ENCODE results near the gene FBXW8. TPM values are rescaled to one million over a fixed set of nuclear protein-coding genes. Genes with fewer than 3 reads are reported as not detected.

The FBXW8 gene
- polyA plus RNA-seq, 3 donors: 2.0 to 5.2 (median 2.7) TPM

DNA sequence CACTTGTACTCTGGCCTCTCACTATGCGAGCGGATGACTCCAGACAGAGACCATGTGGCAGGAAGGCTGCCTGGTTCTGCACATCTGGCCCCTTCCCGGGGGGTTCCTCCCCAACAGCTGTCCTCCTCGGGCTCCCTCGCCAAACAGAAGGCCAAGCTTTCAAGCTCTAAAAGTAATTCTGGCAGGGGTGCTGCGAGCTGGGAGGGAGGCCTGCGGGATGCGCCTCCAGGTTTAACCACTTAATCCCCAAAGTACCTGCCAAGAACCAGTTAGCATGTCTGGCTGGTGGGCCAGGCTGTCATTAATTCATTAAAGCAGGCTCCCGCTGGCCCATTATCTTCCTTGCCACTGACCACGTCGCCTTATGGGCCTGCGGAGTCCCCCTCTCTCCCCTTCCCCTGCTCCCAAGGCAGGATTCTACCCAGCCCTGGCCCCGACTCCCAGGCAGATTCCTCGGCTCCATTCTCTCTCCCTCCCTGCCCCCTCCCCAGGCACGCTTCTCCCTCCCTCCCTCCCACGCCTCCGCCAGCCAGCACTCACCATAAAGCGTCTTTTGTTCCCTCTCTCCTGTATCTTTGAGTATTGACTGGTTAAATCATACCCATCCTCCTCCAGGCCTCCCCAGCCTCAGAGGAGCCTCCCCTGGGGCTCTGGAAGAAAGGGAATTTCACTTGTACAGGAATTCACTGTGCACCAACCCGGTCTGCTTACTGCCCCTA is 34.4 kb upstream of the FBXW8 start:
- H3K79me2 ChIP-seq (ENCODE audit: insufficient read depth, low read length): no peaks in the 10 kb centered on the region
- 14% methylated on average over 6 of the region's 19 CpGs for WGBS (ENCODE audit: insufficient coverage)
- H3K36me3 ChIP-seq (replicated peaks in 1 of 2; ENCODE audit: control insufficient read depth in 1 of 2, insufficient read depth in 2 of 2, low read length in 2 of 2): no peaks in the 10 kb centered on the region
- peaks cover 15% of the 10 kb centered on the region for H3K4me1 Mint-ChIP-seq
- peaks cover 49 to 56% of the 10 kb centered on the region in 2 donors for H3K27me3 ChIP-seq (ENCODE audit: control insufficient read depth in 2 of 2, insufficient read depth in 2 of 2, low read length in 2 of 2)
- TF ChIP-seq, protein P1, sequence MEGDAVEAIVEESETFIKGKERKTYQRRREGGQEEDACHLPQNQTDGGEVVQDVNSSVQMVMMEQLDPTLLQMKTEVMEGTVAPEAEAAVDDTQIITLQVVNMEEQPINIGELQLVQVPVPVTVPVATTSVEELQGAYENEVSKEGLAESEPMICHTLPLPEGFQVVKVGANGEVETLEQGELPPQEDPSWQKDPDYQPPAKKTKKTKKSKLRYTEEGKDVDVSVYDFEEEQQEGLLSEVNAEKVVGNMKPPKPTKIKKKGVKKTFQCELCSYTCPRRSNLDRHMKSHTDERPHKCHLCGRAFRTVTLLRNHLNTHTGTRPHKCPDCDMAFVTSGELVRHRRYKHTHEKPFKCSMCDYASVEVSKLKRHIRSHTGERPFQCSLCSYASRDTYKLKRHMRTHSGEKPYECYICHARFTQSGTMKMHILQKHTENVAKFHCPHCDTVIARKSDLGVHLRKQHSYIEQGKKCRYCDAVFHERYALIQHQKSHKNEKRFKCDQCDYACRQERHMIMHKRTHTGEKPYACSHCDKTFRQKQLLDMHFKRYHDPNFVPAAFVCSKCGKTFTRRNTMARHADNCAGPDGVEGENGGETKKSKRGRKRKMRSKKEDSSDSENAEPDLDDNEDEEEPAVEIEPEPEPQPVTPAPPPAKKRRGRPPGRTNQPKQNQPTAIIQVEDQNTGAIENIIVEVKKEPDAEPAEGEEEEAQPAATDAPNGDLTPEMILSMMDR (IDR thresholded peaks at IDR 0.05): no peak
- H3K4me3 ChIP-seq (replicated peaks in 1 of 3; ENCODE audit: low read depth in 2 of 3, low read length in 3 of 3): no peak overlapping the region
- H3K9ac ChIP-seq (ENCODE audit: insufficient read depth, low read length, poor library complexity, severe bottlenecking): no peak overlapping the region
- no peak overlapping the region for H3K27ac Mint-ChIP-seq
- intact Hi-C loops (cut with micrococcal nuclease): no loop called here
- DNase-seq: no peak
- H3K4me2 ChIP-seq (replicated peaks; ENCODE audit: extremely low read depth, low read length, poor library complexity, severe bottlenecking): no peak overlapping the region
- H4K20me1 ChIP-seq (ENCODE audit: insufficient read depth, low read length): no peaks in the 10 kb centered on the region
- H3K4me1 ChIP-seq (ENCODE audit: control insufficient read depth in 1 of 2, insufficient read depth in 2 of 2, low read length in 2 of 2): peaks cover 0 to 22% of the 10 kb centered on the region in 2 donors
- peak overlapping the region in 1 of 2 donors; percentile 62 for H3K4me3 Mint-ChIP-seq
- peaks cover 3 to 5% of the 10 kb centered on the region in 2 donors for H3K36me3 Mint-ChIP-seq
- peaks cover 60 to 85% (median 76%) of the 10 kb centered on the region in 3 donors for H3K27me3 Mint-ChIP-seq (ENCODE audit: low read depth in 3 of 3)
- no peak overlapping the region for H2AFZ ChIP-seq (ENCODE audit: insufficient read depth, low read depth, low read length, poor library complexity, severe bottlenecking)
- no peak overlapping the region for H3K27ac ChIP-seq (ENCODE audit: low read depth in 1 of 2, low read length in 2 of 2)
- peaks cover 5 to 30% of the 10 kb centered on the region in 2 donors for H3K9me3 ChIP-seq (replicated peaks in 1 of 2; ENCODE audit: control insufficient read depth in 1 of 2, insufficient read depth in 1 of 2, low read length in 2 of 2)
- H3K9me3 Mint-ChIP-seq: peaks cover 0 to 28% (median 17%) of the 10 kb centered on the region in 7 donors

DNA sequence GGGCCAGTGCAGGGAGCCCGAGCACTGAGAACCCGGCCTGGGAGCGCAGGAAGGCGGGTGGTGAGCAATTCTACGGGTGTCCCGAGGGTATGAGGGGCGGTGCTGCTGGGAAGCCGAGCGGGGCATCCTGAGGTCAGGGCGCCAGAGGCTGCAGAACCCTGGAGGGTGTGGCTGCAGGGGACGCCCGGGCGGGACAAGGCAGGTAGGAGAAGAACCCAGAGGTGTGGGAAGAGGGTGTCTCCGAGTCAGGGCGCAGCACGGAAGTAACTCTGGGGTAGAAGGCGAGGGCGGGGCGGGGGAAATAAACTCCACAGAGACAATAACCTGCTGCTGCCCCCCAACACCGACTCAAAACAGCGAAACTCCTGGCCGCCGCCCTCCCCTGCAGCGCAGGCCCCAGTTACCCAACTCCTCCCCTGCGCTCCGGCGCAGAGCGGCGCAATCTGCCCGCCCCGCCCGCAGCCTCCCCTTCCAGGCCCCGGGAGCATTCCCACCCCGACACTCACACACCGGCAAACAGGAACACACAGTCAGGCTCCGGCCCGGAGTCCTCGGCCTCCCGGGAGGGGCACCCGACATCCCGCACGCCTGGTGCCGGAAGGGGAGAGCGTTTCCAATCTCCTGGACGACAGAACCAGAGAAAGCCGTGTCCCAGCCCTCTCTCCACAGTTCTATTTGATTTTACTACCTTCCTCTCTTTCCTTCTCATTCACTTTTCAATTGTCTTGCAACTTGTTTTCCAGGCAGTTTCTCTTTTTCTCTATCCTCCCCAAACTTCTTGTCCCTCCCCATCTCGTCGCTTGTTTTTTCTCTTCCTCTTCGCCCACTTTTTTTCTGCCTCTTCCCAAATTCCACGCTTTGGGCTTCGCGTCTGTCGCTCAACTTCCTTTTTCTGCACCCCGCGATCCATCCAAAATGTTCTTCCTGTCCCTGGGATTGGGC is 31.9 kb upstream of the FBXW8 start:
- peaks cover 0 to 30% of the 10 kb centered on the region in 2 donors for H3K4me1 ChIP-seq (ENCODE audit: control insufficient read depth in 1 of 2, insufficient read depth in 2 of 2, low read length in 2 of 2)
- H4K20me1 ChIP-seq (ENCODE audit: insufficient read depth, low read length): no peaks in the 10 kb centered on the region
- H3K27ac Mint-ChIP-seq: peak overlapping the region in 2 of 7 donors; percentile 8 to 26
- peaks cover 70 to 77% of the 10 kb centered on the region in 2 donors for H3K27me3 ChIP-seq (ENCODE audit: control insufficient read depth in 2 of 2, insufficient read depth in 2 of 2, low read length in 2 of 2)
- no peaks in the 10 kb centered on the region for H3K36me3 ChIP-seq (replicated peaks in 1 of 2; ENCODE audit: control insufficient read depth in 1 of 2, insufficient read depth in 2 of 2, low read length in 2 of 2)
- peaks cover 5 to 41% of the 10 kb centered on the region in 2 donors for H3K9me3 ChIP-seq (replicated peaks in 1 of 2; ENCODE audit: control insufficient read depth in 1 of 2, insufficient read depth in 1 of 2, low read length in 2 of 2)
- H2AFZ ChIP-seq (ENCODE audit: insufficient read depth, low read depth, low read length, poor library complexity, severe bottlenecking): no peak overlapping the region
- no peaks in the 10 kb centered on the region for H3K79me2 ChIP-seq (ENCODE audit: insufficient read depth, low read length)
- no peak for DNase-seq
- H3K27ac ChIP-seq (ENCODE audit: low read depth in 1 of 2, low read length in 2 of 2): no peak overlapping the region
- H3K27me3 Mint-ChIP-seq (ENCODE audit: low read depth in 3 of 3): peaks cover 81 to 95% (median 91%) of the 10 kb centered on the region in 3 donors
- H3K4me1 Mint-ChIP-seq: peaks cover 15% of the 10 kb centered on the region
- under 1% methylated on average over 41 of the region's 55 CpGs for WGBS (ENCODE audit: insufficient coverage)
- no peak overlapping the region for H3K4me3 ChIP-seq (replicated peaks in 1 of 3; ENCODE audit: low read depth in 2 of 3, low read length in 3 of 3)
- intact Hi-C loops (cut with micrococcal nuclease): no loop called here
- H3K9me3 Mint-ChIP-seq: peaks cover 0 to 30% (median 17%) of the 10 kb centered on the region in 7 donors
- TF ChIP-seq, protein P1 (IDR thresholded peaks at IDR 0.05): no peak
- H3K9ac ChIP-seq (ENCODE audit: insufficient read depth, low read length, poor library complexity, severe bottlenecking): no peak overlapping the region
- H3K4me3 Mint-ChIP-seq: peak overlapping the region; percentile 25 to 92
- H3K4me2 ChIP-seq (replicated peaks; ENCODE audit: extremely low read depth, low read length, poor library complexity, severe bottlenecking): peak overlapping the region; percentile 37
- peaks cover 3 to 7% of the 10 kb centered on the region in 2 donors for H3K36me3 Mint-ChIP-seq

All from CD14-positive monocyte (primary cell).